GM19035 (cell line): ENCODE data around the gene TMEM231.
"Not testable (repeated sequence)": the region's sequence is repeated elsewhere in the genome, so short reads cannot be mapped to it uniquely, and the experiment has no call there.

ENCODE experiments used
- ATAC-seq: cut with Tn5 transposase; IDR thresholded peaks from one replicate; pipeline ENCODE4 v1.9.1; 2021; ENCODE audit not compliant: unreplicated experiment

Gene TMEM231

DNA sequence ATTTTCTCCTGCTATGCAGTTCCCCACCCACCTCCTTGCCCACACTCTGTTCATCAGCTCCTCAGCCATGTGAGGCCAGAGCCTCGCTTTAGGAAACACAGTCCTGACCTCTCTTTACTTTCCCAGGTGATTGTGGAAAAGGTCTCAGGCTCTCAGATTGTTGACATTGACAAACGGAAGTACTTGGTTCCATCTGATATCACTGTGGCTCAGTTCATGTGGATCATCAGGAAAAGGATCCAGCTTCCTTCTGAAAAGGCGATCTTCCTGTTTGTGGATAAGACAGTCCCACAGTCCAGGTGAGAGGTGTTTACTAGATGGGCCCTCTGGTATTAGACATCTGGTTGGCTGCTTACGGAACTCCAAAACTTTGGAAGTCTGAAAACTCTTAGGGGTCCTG lies 11.9 kb upstream of the TMEM231 start:
- no peak for ATAC-seq

DNA sequence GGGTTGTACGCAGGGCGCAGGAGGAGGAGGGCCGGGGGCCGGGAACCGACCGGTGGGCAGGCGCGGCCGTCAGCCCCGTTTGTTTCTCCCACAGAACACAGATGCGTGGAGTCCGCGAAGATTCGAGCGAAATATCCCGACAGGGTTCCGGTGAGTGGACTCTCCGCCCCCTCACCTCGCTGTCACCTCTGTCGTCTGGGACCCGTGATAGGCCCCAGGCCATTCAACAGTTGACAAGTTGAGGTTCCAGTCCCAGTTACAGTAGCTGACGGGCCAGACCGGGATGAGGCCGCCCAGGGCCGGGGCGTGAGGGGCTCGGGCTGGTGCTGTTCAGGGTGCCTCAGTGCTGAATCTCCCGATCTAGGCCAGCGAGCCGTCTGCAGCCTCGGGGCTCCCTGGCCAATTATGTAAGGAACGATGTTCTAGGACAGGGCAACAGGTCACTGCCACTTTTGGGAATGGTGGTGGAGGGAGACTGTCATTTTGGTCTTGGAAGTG lies 10.8 kb upstream of the TMEM231 start:
- peak; percentile 5 for ATAC-seq

DNA sequence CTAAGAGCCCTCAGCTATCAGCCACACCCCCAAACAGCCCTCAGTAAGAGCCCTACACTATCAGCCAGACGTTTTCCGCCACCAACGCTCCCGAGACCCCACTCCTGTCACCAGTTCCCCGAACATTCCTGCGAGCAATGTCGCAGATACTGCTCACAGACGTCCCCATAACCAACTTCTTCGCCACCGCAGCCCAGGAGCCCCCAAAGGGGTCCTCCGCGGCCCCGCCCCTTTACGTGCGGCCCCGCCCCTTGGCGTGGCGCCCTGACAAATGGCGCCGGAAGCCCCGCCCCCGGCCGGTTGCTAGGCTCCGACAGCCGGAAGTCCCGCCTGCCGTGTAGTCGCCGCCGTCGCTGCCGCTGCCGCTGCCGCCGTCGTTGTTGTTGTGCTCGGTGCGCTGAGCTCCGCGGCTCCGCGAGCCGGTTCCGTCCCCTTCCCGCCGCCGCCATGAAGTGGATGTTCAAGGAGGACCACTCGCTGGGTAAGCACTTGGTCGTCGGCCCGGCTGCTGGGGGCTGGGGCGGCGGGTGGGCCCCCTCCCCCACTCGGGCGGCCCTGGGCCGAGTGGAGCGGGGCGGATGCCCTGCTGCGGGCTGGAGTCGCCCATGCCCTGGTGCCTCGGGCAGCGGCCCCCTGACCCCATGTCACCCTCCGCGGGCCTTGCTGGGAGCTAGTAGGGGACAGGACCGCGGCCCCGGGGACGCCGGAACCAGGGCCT lies 10.1 kb upstream of the TMEM231 start, which contains the start of gene GABARAPL2:
Gene GABARAPL2 (plus strand): TSS at position 340 of the 718 bp plus-strand sequence. CDS start 108 bp downstream, at position 448.
- ATAC-seq: peak; percentile 77

DNA sequence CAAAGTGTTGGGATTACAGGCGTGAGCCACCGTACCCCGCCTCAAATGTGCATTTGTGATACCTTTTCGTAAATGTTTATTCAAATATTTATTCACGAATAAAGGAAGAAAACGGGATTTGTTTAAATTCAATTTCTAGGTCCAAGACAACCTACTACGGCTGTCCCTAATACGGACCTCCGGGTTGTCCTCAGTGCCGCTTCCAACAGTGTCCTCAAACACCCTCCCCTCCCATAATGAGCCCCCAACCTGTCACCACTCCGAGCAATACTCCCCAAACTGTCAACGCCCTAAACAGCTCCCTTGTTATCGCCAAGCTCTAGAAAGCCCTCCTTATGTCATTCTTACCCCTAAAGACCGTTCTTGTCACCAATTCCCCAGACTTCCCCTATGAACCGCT lies 9.6 kb upstream of the TMEM231 start:
- peak; percentile 7 for ATAC-seq

DNA sequence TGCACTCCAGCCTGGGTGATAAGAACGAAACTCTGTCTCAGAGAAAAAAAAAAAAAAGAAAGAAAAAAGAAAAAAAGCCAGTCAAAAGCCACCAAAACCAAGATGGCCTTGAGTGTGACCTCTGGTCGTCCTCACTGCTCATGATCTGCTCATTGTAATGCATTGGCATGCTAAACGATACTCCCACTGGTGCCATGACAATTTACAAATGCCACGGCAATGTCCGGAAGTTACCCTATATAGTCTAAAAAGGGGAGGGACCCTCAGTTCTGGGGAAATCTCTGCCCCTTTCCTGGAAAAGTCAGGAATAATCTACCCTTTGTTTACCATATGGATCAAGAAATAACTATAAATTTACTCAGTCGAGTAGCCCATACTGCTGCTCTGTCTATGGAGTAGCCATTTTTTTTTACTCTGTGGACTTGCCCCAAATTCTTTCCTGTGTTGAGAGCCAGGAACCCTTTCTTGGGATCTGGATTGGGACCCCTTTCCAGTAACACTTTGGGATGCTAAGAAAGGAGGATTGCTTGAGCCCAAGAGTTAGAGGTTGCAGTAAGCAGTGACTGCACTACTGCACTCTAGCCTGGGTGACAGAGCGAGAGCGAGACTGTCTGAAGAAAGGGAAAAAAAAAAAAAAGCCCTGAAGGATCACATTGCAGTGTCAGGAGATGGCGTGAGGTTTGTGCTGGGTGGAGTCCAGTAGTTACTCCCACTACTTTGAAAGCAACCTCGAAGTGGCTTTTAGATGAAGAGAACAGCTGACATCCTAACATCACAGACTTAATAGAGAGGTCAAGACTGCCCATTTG lies 3.7 kb upstream of the TMEM231 start:
- ATAC-seq: no peak

DNA sequence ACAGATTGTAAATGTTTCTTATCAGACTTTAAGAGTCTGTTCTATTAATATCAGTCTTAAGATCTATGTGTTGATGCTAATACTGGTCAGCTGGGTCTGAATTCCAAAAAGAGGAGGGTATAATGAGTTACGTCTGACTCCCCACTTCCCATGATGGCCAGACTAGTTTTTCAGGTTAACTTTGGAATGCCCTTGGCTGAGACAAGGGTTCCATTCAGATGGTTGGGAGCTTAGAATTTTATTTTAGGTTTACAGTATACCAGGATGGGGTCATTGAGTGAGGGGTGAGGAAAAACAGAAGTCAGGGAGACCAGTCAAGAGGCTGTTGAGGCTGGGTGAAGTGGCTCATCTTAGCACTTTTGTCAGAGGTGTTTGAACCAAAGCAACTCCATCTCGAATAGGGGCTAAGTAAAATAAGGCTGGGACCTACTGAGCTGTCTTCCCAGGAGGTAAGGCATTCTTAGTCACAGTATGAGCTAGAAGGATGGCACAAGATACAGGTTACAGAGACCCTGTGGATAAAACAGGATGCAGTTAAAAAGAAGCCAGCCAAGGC lies 2.9 kb upstream of the TMEM231 start:
- ATAC-seq: no peak

DNA sequence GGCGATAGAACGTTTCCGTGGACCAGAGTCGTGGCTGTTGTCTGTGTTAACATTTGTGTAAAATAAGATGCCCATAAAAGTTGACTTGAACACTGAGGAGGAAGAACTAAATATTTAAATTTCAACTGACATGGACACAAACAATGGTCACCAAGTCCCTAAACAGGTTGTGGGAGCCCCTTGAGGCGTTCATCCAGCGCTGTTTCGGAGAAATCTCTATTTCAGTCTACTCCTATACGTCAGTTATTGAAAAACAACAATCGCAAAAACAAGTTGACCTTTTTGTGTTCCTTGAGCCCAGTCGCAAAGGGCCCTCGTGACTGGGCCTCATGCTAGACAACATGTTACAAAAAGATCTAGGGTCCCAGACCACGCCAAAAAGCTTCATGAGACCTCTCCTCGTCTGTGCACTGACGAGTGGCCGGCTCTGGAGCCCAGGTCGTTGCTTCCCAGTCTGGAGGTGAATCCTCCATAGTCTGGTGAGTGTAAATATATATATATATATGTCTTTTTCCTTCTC lies 439 bp upstream of the TMEM231 start:
- ATAC-seq: no peak

DNA sequence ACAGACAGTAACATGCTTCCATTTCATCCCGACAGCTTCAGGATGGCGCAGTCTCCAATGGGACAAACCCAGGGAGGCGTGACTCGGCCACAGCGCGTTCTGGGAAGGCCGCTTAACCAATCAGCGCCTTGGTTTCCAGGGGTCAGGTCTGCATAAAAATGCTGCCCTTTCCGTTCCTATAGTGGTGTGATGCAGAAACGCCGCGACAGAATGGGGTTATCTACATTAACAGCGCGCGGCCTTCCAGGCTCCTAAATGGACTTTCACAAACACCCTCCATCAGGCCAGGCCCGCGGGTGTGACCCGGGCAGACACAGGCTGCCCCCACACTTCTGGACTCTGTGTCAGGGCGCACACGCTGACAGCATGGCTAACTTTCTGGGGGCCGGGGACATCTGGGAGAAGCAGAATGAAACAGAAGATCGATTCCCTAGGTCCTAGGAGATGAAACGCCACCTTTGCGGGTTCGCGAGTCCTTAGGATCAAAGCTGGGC lies 792 bp downstream of the TMEM231 start:
- ATAC-seq: peak; percentile 20

DNA sequence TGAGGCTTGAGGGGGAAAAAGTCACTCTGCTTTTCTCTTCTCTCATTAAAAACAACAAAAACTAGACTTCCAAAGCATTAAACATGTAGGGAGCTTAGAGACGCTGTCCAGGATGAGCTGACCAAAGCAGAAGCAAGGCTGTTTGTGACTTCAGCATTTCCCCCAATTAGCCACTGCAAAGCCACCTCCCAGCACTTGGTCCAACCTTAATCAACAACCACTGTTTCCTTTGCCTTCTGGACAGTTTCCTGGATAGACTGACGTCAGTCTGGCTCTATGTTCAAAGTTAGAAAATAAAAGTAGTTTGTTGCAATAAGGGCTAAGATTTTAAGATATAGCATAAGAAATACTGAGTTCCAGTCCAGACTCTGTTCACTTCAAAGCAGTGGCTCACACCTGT lies 3.1 kb downstream of the TMEM231 start:
- no peak for ATAC-seq

DNA sequence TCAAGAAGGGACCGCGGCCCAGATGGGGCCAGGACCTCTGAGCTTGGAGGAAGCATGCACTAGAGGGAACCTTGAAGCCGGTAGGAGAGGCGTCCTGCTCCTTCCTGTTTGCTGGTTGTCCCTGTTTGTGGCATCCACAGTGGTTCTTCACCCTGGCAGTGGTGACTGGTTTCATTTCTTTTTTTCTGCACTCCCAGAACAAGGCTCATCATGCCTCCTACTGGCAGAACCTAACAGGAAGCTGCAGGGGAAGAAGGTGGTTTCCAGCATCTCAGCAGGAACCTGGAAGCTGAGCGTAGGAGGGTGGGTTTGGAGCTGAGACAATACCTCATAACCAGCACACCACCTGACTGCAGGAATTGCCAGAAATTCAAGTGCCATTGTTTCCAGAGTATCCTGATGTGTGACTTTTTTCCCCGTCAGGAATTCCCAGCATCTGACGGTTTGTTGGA lies 5.8 kb downstream of the TMEM231 start:
- ATAC-seq: peak; percentile 68

DNA sequence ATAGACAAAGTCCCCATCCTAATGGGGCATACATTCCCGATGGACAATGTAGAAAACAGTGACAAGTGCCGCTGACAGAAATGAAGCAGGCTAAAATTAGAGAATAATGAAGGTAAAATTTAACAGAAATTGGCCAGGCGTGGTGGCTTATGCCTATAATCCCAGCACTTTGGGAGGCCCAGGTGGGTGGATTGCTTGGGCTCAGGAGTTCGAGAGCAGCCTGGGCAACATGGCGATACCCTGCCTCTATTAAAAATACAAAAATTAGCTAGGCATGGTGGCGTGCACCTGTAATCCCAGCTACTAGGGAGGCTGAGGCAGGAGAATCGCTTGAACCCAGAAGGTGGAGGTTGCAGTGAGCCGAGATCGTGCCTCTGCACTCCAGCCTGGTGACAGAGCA lies 7.6 kb downstream of the TMEM231 start:
- not testable (repeated sequence) for ATAC-seq

DNA sequence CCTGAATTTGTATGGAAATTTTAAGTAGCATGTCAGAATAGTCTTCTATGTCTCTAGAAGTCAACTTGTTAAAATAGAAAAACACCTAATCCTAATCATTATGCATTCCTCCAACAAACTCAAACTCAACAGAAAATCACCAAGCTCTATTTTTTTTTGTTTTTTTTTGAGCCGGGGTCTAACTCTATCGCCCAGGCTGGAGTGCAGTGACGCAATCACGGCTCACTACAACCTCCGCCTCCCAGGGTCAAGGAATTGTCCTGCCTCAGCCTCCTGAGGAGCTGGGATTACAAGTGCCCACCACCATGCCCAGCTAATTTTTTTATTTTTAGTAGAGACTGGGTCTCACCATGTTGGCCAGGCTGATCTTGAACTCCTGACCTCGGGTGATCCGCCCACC lies 9.8 kb downstream of the TMEM231 start:
- ATAC-seq: no peak

DNA sequence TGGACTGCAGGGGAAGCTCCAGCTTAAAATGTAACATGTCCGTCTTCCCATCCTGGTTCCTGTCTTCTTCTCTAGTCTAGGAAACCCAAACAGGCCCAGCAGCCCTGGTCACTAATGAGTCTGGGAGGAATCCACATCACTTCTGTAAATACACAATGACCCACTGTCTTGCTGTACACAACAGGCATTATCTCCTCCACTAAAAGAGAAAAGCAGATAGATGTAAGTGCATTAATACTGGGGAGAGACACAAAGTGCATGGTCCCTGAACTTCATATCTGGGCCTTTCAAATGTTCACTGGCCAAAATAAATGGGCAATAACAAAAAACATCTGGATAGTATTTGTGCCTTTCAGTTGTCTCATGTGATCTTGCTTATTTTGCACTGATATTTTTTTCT lies 10.2 kb downstream of the TMEM231 start:
- not testable (repeated sequence) for ATAC-seq

DNA sequence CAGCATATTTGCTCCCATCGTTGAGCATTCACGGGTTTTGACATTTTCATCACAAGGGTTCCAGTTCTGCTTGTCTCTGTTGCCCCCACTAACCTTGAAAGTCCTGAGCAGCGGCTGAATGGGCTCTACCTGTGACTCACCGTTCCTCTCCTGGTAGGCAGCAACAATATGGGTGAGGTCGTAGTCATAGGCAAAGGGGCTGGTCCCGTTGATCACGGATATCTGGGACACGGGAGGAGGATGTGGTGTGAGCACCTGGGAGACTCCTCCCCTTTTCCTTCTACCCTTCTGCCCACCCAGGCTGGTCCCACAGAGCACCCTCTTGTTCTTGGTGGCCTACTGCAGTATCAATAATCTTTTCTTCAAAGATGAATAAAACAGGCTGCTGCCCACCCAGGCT lies 13.6 kb downstream of the TMEM231 start:
- not testable (repeated sequence) for ATAC-seq

DNA sequence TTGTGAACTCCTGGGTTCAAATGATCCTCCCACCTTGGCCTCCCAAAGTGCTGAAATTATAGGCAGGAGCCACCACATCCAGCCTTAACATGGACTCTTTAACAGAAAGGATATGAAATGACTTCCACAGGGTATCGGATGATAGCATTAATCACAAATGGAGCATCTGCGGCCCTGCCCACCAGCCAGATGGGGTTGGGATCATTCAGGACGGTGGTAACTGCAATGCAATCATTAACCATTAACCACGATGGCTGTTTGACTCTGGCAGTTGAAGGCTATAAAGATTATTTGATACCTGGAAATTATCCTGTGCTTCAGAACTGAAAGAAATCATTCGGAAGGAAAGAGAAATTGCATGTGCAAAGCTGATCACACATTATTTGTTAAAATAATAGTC lies 14.8 kb downstream of the TMEM231 start:
- no peak for ATAC-seq

DNA sequence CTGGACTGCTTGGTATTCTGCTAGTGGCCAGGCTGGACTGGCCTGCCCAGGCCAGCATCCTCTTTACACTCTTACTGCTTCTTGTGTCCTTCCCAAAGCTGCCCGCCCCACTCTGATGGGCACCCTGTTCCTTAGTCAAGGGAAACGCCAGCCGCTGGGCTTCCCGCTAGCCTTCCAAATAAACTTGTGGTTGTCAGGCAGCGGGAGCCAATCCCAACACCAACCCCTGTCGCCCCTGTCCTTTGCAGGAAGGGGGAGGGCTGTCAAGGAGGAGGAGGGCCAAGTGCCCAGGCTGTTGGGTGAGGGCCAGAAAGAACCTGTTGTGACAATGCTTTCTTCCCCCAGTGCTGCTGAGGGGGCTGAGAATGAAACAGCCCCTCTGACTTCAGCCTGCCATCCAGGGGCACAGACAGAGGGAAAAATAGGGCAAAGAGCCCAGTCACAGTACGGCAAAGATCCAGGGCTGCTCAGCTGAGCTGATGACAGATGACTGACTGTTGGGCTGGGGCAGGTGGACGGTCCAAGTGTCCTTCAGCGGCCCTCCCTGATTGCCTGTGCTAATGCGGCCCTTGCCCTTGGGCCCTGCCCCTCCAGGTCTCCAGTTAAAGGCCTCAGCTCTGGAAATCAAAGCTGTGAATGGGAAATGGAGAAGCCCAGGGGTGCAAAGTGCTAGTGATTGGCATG lies 17.0 kb downstream of the TMEM231 start:
- not testable (repeated sequence) for ATAC-seq

DNA sequence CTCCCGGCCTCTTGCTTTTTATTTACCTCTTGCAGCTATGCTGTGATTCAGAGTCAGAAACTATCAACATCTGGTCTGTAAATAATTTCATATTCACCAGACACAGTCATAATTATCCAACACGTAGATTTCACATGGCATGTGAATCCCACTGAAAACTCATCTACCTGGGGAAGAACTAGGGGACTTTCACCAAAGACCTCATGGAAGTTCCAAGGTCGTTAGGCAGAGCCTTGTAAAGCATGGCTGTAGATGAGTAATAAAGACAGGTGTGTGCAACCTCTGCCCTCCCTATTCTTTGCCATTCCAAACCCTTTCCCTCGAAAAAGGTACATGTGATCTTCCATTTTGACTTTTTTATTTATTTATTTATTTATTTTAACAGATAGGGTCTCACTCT lies 18.3 kb downstream of the TMEM231 start:
- no peak for ATAC-seq

DNA sequence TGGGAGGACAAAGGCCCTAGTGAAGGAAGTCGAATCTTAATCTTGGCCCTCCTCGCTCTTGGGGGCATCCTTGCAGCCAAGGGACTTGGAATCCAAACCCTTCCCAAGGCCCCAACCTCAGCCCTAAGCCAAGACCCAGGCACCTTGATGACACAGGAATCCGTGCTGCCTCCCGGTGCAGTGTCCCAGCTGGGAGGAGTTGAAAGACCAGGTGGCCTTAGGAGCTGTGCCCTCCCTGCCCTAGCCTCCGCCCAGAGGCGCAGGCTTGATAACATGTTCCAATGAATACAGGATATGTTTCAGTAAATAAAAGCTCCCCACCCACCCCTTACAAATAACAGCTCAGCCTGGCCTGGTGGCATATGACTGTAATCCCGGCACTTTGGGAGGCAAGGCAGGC lies 20.2 kb downstream of the TMEM231 start, which contains the start of gene CHST5:
Gene CHST5 (minus strand): TSS at position 208 of the 400 bp plus-strand sequence. CDS start 5,724 bp downstream, outside the sequence.
- no peak for ATAC-seq

DNA sequence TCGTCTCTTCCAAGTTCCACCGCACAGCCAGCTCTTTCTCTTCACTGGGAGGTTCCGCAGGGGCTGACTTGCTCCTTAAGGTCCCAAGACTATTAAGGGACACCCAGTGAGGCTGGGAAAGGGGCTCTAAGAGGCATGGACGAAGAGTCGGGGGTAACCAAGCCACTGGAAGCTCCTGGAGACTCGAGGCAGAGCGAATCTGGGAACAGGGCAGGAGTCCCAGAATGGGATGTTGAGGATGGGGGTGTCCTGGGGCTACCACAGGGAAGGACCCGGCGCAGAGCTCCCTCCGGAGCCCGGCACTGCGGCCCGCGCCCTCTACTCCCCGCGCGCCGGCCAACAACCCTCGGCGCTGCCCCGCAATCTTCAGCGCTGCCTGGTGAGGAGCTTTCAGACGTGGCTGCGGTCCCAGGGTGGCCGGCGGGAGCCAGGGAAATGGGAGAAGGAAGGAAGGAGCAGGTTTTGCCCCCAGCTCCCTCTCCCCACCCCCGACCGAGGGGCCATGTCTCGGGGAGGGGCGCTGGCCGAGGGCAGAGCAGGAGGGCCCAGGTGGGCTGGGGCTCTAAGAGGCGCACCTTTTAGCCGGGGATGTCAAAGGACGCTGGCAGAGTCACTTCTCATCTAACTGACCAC lies 20.7 kb downstream of the TMEM231 start:
- ATAC-seq: no peak

DNA sequence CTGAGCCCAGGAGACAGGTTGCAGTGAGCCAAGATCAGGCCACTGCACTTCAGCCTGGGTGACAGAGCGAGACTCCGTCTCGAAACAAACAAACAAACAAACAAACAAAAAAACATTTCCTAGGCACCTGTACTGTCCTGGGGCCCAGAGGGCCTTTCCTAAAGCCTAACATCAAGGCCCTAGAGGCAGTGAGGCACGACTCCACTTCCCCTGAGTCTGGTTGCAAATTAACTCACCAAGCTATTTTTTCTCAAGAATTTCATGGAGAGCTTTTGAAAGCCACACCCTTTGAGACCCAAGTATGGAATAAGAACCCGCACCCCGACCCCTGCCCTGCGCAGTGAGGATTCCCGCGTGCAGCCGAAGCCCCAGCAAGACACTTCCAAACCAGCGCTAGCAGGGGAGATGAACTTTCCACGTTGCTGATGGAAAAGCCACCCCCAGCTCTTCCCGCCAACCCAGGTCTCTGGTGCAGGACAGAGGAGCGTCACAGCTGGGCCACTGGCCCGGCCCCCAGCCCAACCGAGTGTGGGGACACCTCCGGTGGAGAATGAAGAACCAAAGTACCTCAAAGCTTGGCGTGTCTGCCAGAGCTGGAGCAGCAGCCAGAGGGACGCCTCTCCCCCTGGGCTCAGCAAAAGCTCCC lies 21.4 kb downstream of the TMEM231 start:
- no peak for ATAC-seq
